ENCODE measurements around the gene TNS1.

GRCh38 chr2:218043100-218043499, 40.3 kb upstream of the TNS1 start:
- TF ChIP-seq CTCF (IDR thresholded peaks at IDR 0.05) (no peak), EZH2 (IDR thresholded peaks at IDR 0.05) (no peak), EZH2phosphoT487 (IDR thresholded peaks at IDR 0.05) (no peak)
